Right lobe of liver (tissue), 6 donors: Measurements from ENCODE around the gene LY6G6D. TPM values are rescaled to one million over a fixed set of nuclear protein-coding genes. Genes with fewer than 3 reads are reported as not detected.
A peak's percentile ranks its signal among the peaks of the same experiment; 100 is the strongest.

ENCODE experiments used
- ATAC-seq, 4 donors: fragments of 200-7000 bp; cut with Tn5 transposase; one replicate each; pipeline ENCODE4 v1.9.1; 2020; ENCODE audit warnings: mild to moderate bottlenecking in 4 of 4, moderate library complexity in 4 of 4
- DNase-seq, 3 donors: peaks; one replicate each; pipeline ENCODE4 v3.0.0-alpha.2; 2020
- H3K27ac ChIP-seq, 3 donors: fragments of 200-600 bp; one replicate each; pipeline ENCODE4 v1.8.0; 2022
- H3K27me3 ChIP-seq, 2 donors: fragments of 200-600 bp; one replicate each; pipeline ENCODE4 v1.8.0; 2022
- H3K36me3 ChIP-seq, 4 donors: fragments of 200-600 bp; sonication (generic) in 1 of 4; one replicate each; pipeline versions ENCODE4 v1.5.1 to v1.8.0; 2017 to 2022; ENCODE audit warnings: control low read depth in 1 of 4
- H3K4me1 ChIP-seq, 4 donors: fragments of 200-600 bp; sonication (generic) in 1 of 4; one replicate each; pipeline versions ENCODE4 v1.5.1 to v1.8.0; 2017 to 2022; ENCODE audit warnings: control low read depth in 1 of 4
- H3K4me3 ChIP-seq, 3 donors: fragments of 200-600 bp; one replicate each; pipeline ENCODE4 v1.8.0; 2022
- H3K9me3 ChIP-seq, 4 donors: fragments of 200-600 bp; sonication (generic) in 1 of 4; one replicate each; pipeline versions ENCODE4 v1.5.1 to v1.8.0; 2017 to 2022; ENCODE audit warnings: control low read depth in 1 of 4
- CTCF ChIP-seq, 4 donors: fragments of 200-600 bp in 3 of 4; fragments of 450-650 bp in 1 of 4; IDR thresholded peaks; one replicate each; pipeline versions ENCODE4 v1.5.1 to v1.8.0; 2016 to 2022; ENCODE audit warnings: antibody characterized with exemption in 4 of 4, mild to moderate bottlenecking in 2 of 4
- POLR2A ChIP-seq: fragments of 450-650 bp; IDR thresholded peaks from one replicate; pipeline ENCODE4 v1.6.1; 2017; ENCODE audit warnings: antibody characterized with exemption, mild to moderate bottlenecking
- WGBS: methylation state at CpG from one replicate; pipeline ENCODE4 v1.1.6; 2018; ENCODE audit warnings: low coverage, low lambda C conversion rate; ENCODE audit not compliant: insufficient coverage; ENCODE audit errors: missing lambda C conversion rate; 5-methylcytosine and 5-hydroxymethylcytosine counted together
- intact Hi-C, 2 donors: fragments of 100-400 bp; cut with DNase I; formaldehyde crosslinking; loops; one replicate each; pipeline versions ENCODE4 v1.11.2 to v1.14.1; 2022
- total RNA-seq, 6 experiments: library from RNA; depleted of rRNA in 2 of 6; stranded (reverse); fragments of >200 nt in 2 of 6; fragmentation: NEBNext Ultra II Directional in 3 of 6; extraction: Animal tissue kit (Norgen Biotek cat#: 25700) in 3 of 6; gene quantifications; one replicate each; pipeline versions ENCODE4 v1.1.0 to v1.2.4, GENCODE V29; 2016 to 2023
- donor health status: DM: no; HTN: yes; CAD: no.
- donor health status: DM: no; HTN: no; CAD: no.
- donor health status: DM: no; HTN: no; CAD: no.
- donor health status: DM: no; HTN: yes; CAD: no.
- donor health status: DM: no; HTN: yes; CAD: no.

Gene LY6G6D
- total RNA-seq, 6 experiments from 2014 or later = not detected

GRCh38 chr6:31723980-31724691 lies 9.0 kb downstream of the LY6G6D start:
- intact Hi-C loops = no loop called here
- H3K36me3 ChIP-seq = peaks cover 0 to 5% (median 0%) of the 10 kb centered on the region in 4 donors
- DNase-seq = no peak
- whole genome bisulfite sequencing = 100% methylated on average over 1 of the region's 25 CpGs
- no peaks in the 10 kb centered on the region for H3K9me3 ChIP-seq
- no peak for TF ChIP-seq POLR2A
- TF ChIP-seq CTCF (IDR thresholded peaks at IDR 0.05) = no peak
- no peak overlapping the region for H3K27ac ChIP-seq
- H3K4me1 ChIP-seq = peaks cover 0 to 5% (median 2%) of the 10 kb centered on the region in 4 donors
- ATAC-seq = no peak
- no peaks in the 10 kb centered on the region for H3K27me3 ChIP-seq
- no peak overlapping the region for H3K4me3 ChIP-seq

- no peak for TF ChIP-seq CTCF (IDR thresholded peaks at IDR 0.05)
- 83% methylated on average over 7 of the region's 12 CpGs for WGBS
- H3K4me1 ChIP-seq = peaks cover 0 to 9% (median 2%) of the 10 kb centered on the region in 4 donors
- H3K27me3 ChIP-seq = no peaks in the 10 kb centered on the region
- ATAC-seq (no peak), DNase-seq (no peak)
- no peaks in the 10 kb centered on the region for H3K9me3 ChIP-seq
- intact Hi-C loops = no loop called here
- H3K36me3 ChIP-seq = peaks cover 0 to 7% (median 0%) of the 10 kb centered on the region in 4 donors
- no peak overlapping the region for H3K4me3 ChIP-seq
- no peak overlapping the region for H3K27ac ChIP-seq
Observed at GRCh38 chr6:31725502-31726350, 10.6 kb downstream of the LY6G6D start.

GRCh38 chr6:31727034-31727716 lies 12.0 kb downstream of the LY6G6D start:
- intact Hi-C loops = no loop called here
- WGBS = 44% methylated on average over 5 of the region's 7 CpGs
- Histone ChIP-seq H3K4me3 (no peak overlapping the region), H3K9me3 (no peaks in the 10 kb centered on the region), H3K27me3 (no peaks in the 10 kb centered on the region), H3K36me3 (peaks cover 0 to 20% (median 4%) of the 10 kb centered on the region in 4 donors), H3K4me1 (peaks cover 0 to 9% (median 2%) of the 10 kb centered on the region in 4 donors), H3K27ac (peak overlapping the region; percentile 27 to 63 (median 53))
- ATAC-seq (peak in 2 of 4 donors; percentile 2 to 11), DNase-seq (peak in 2 of 3 donors; percentile 38 to 50)
- TF ChIP-seq CTCF (IDR thresholded peaks at IDR 0.05) = no peak
- TF ChIP-seq POLR2A = no peak
